SIG-M5 treated with dmso at 0.1 percent for 504 hours (cell line): ENCODE data around the gene ITGAX.
A peak's percentile ranks its signal among the peaks of the same experiment; 100 is the strongest.
"Not testable (repeated sequence)": the region's sequence is repeated elsewhere in the genome, so short reads cannot be mapped to it uniquely, and the experiment has no call there.

Source experiments
- DNase-seq: peaks from one replicate; lab custom pipeline; 2025; ENCODE audit not compliant: unreplicated experiment; lab: John Stamatoyannopoulos, UW

Gene ITGAX

DNA sequence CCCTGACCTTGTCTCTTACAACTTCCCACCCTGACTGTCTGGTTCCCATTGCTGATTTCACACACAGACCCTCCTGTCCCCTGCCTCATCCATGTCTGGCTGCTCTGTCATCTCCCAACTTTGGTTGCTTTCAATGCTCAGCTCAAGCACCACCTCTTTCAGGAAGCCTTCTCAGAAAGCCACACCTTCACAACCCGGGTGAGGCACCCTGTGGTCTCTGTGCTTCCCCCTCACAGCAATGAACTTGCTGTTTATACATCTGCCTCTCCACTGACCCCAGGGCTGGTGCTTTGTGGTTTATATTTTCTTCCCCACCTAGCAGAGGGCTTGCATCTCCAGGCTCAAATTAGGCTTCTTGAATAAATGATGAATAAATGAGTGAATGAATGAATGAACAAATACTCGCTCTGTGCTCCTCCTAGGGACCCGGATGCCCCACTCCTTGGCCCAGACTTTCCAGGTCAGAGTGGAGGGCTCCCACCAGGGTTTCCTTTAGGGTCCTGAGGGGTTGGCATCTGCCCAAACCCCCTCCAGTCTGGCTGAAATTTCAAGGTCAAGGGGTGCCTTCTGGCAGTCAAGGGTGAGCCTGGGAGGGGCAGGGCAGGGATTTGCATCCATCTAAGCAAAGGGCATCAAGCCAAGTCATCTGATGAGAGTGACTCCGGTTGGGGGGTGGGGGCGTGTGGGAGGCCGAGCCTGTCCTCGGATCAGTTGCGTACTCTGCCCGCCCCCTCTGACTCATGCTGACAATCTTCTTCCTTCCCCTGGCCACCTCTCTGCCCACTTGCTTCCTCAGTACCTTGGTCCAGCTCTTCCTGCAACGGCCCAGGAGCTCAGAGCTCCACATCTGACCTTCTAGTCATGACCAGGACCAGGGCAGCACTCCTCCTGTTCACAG, at the start of gene ITGAX:
TSS of gene ITGAX (plus strand) at position 783 of the 898 bp plus-strand sequence. CDS start at position 862, 79 bp downstream.
- DNase-seq, result peak; percentile 87

DNA sequence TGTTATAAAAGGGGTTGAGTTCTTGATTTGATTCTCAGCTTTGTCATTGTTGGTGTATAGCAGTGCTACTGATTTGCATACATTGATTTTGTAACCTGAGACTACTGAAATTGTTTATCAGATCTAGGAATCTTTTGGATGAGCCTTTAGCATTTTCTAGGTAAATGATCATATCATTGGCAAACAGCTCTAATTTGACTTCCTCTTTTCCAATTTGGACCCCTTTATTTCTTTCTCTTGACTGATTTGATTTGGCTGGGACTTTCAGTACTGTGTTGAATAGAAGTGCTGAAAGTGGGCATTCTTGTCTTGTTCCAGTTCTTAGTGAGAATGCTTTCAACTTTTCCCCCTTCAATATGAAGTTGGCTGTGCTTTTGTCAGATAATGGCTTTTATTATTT, 49.8 kb upstream of the ITGAX start:
- DNase-seq, result no peak

DNA sequence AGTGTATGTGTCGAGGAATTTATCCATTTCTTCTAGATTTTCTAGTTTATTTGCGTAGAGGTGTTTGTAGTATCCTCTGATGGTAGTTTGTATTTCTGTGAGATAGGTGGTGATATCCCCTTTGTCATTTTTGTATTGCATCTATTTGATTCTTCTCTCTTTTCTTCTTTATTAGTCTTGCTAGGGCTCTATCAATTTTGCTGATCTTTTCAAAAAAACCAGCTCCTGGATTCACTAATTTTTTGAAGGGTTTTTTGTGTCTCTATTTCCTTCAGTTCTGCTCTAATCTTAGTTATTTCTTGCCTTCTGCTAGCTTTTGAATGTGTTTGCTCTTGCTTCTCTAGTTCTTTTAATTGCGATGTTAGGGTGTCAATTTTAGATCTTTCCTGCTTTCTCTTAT, 46.6 kb upstream of the ITGAX start:
- not testable (repeated sequence) for DNase-seq

DNA sequence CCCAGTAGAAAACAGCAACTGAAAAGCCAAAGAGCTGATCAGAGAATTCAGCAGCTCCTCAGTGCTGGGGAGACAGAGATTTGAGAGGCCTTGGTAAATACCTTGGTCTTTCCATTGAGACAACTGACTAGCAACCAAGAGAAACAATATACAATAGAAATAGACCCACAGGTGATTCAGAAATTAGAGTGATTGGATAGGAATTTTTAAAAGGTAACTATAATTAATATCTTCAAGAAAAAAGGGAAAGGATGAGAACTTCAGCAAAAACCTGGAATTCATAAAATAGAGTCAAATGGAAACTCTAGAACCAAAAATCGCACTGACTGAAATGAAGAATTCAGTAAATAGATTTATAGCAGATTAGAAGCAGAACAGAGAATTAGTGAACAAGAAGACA, 32.5 kb upstream of the ITGAX start:
- no peak for DNase-seq

DNA sequence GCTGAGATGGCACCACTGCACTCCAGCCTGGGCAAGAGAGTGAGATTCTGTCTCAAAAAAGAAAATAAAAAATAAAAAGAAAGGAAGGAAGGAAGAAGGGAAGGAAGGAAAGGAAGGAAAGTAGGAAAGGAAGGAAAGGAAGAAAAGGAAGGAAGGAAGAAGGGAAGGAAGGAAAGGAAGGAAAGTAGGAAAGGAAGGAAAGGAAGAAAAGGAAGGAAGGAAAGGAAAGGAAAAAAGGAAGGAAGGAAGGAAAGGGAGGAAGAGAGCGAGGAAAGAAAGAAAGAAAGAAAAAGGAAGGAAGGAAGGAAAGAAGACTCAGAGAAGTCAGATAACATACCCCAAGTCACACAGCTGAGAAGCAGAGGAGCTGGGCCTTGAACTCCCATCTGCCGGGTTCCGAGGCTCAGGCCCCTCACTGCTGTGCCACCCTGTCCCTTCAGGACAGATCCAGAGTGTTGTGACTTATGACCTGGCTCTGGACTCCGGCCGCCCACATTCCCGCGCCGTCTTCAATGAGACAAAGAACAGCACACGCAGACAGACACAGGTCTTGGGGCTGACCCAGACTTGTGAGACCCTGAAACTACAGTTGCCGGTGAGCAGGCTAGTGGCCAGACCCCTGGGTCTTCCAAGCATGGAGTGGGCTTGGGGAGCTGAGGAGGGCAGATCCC, 30.9 kb upstream of the ITGAX start:
- DNase-seq, result no peak

DNA sequence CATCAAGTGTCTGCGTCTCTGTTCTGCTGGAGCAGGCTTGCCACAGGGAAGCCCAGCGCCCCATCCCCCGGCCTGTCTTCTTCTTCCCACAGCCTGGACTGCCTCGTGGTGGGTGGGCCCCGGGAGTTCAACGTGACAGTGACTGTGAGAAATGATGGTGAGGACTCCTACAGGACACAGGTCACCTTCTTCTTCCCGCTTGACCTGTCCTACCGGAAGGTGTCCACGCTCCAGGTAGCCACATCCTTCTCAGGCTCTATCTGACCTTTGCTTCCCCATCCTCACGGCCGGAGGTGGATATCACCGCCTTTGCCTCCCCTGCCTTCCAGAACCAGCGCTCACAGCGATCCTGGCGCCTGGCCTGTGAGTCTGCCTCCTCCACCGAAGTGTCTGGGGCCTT, 29.8 kb upstream of the ITGAX start:
- DNase-seq, result no peak

DNA sequence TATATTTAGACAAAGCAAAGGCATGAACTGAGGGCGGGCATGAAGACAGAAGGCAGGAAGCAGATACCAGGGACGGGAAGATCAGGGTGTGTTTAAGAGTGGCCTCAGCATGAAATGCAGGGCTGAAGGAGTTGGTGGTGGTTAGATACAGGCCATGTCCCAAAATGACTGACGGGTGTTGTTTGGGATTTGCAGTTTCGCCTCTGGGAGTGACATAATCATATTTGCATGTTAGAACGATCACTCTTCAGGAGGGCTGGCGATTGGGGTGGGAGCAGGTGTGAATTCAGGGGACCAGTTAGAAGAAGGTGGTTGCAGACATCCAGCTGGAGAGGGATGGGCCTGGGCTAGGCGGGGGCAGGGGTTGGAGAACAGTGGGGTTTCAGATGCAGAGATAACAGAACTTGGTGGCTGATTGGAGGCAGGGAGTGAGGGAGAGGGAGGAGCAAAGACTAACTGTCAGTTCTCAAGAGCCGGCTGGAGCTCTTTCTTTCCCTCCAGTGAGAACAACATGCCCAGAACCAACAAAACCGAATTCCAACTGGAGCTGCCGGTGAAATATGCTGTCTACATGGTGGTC, 27.2 kb upstream of the ITGAX start:
- no peak for DNase-seq

DNA sequence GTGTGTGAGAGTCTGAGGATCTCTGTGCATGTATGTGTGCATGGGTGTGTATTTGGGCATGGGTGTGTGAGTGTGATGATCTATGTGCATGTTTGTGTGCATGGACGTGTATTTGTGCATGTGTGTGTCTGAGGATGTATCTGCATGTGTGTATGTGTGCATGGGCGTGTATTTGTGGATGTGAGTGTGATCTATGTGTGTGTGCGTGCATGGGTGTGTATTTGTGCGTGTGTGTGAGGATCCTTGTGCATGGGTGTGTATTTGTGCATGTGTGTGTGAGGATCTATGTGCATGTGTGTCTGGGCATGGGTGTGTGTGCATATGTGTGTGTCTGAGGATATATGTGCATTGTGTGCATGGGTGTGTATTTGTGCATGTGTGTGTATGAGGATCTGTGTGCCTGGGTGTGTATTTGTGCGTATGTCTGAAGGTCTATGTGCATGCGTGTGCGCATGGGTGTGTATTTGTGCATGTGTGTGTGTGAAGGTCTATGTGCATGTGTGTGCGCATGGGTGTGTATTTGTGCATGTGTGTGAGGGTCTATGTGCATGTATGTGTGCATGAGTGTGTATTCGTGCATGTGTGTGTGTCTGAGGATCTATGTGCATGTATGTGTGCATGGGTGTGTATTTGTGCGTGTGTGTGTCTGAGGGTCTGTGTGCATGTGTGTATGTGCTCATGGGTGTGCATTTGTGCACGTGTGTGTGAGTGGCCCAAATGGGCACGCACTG, 26.5 kb upstream of the ITGAX start:
- DNase-seq, result no peak

DNA sequence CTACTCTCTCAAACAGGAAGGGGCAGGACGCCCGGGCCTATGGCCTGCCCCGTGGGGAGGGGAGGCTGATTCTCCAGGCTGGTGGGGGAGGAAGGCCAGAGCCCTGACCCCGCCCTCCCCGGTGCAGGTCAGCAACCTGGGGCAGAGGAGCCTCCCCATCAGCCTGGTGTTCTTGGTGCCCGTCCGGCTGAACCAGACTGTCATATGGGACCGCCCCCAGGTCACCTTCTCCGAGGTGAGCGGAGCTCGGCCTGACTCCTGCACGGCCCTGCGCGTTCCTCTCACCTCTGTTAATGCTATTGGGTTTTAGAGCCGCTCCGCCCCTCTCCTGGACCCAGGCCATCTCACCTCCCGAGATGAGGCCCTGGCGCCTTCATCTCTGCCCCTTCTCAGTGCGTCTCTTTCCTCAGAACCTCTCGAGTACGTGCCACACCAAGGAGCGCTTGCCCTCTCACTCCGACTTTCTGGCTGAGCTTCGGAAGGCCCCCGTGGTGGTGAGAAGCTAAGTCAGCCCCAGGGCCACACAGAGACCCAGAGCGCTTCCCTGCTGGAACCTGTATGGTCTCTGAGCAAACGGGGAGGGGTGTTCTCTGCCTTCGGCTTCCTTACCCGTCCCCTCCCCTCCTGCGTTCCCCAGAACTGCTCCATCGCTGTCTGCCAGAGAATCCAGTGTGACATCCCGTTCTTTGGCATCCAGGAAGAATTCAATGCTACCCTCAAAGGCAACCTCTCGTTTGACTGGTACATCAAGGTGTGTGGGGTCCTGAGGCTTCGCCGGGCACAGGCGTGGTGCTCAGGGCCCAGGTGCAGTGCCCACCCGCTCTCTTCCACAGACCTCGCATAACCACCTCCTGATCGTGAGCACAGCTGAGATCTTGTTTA, 25.1 kb upstream of the ITGAX start:
- no peak for DNase-seq

DNA sequence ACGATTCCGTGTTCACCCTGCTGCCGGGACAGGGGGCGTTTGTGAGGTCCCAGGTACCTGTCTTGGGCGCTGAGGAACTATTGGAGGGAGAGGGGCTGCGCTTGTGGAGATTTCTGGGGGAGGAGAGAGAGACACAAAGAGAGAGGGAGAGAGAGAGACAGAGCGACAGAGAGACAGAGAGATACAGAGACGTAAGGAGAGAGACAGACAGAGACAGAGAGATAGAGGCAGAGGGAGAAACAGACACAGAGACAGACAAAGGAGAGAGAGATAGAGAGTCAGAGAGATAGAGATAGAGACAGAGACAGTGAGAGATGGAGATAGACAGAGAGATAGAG, 24.5 kb upstream of the ITGAX start:
- no peak for DNase-seq

DNA sequence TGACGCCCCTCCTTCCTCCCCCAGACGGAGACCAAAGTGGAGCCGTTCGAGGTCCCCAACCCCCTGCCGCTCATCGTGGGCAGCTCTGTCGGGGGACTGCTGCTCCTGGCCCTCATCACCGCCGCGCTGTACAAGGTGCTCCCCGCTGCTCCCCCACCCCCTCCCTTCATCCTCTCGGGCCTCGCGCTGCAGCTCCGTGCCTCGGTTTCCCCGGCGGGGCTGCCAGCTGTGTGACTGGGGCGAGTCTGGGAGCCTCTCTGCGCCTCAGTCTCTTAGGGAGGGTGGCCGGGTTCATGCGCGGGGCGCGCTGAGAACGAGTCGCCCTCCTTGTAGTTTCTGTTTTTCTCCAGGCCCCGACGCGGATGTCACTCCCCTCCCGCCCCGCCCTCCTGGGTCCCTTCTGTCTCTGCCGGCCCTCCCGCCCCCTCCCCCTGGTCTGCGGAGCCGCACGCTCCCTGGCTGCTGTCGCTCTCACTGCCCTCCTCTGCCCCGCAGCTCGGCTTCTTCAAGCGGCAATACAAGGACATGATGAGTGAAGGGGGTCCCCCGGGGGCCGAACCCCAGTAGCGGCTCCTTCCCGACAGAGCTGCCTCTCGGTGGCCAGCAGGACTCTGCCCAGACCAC, 23.7 kb upstream of the ITGAX start:
- DNase-seq, result no peak

DNA sequence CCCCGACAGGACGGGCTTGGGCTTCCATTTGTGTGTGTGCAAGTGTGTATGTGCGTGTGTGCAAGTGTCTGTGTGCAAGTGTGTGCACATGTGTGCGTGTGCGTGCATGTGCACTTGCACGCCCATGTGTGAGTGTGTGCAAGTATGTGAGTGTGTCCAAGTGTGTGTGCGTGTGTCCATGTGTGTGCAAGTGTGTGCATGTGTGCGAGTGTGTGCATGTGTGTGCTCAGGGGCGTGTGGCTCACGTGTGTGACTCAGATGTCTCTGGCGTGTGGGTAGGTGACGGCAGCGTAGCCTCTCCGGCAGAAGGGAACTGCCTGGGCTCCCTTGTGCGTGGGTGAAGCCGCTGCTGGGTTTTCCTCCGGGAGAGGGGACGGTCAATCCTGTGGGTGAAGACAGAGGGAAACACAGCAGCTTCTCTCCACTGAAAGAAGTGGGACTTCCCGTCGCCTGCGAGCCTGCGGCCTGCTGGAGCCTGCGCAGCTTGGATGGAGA, 23.1 kb upstream of the ITGAX start:
- no peak for DNase-seq

DNA sequence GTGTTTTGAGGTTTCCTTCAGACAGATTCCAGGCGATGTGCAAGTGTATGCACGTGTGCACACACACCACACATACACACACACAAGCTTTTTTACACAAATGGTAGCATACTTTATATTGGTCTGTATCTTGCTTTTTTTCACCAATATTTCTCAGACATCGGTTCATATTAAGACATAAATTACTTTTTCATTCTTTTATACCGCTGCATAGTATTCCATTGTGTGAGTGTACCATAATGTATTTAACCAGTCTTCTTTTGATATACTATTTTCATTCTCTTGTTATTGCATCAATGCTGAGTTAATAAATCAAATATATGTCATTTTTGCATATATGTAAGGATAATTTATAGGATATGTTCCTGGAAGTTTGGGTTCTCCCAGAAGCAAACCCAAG, 22.4 kb upstream of the ITGAX start:
- no peak for DNase-seq

DNA sequence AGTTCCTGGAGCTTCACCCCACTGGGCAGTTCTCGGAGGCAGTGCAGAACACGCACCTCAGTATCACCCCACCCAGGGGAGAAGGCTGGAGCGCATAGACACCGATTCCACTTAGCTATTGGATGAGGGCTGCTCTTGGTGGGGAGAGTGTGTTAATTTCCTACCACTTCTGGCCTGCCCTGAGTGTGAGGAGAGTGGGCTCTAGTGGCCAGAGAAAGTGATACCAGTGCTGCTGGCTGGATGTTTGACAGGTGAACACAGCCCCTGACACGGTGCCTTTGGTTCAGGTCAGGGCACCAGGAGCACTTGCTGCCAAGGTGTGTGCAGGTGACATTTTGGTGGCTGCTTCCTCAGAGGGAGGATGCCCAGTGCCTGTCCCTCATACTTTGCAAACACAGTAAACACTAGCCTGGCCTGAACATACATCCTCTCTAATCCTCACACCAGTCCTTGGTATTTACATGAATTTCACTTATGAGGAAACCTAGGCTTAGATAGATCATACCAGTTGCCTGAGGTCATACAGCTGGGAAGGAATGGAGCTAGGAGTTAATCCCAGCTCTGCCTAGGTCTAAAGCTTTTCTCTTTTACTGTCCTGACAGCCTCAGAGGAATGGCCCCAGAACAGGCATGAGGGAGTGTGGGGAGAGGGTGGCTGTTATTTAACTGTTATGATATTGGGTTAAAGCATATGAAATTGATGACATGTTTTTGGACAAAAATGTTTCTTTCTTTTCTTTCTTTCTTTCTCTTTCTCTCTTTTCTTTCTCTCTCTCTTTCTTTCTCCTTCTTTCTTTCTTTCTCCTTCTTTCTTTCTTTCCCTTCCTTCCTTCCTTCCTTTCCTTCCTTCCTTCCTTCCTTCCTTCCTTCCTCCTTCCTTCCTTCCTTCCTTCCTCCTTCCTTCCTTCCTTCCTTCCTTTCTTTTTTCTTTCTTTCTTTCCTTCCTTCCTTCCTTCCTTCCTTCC, 21.0 kb upstream of the ITGAX start:
- peak; percentile 64 for DNase-seq

DNA sequence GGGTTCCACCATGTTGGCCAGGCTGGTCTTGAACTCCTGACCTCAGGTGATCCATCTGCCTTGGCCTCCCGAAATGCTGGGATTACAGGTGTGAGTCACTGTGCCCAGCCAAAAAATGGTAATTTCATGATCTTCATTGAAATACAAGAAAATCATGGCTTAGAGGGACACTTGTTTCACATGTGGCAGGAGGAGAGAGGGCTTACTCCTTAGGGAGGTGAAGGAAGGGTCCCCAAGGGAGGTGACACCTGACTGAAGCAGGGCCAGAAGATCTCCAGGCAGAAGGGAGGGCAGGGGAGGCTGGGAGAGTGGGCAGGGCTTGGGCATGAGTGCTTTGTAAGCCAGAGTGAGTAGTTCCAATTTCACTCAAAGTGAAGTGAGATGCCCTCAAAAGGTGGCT, 20.0 kb upstream of the ITGAX start:
- DNase-seq, result no peak

DNA sequence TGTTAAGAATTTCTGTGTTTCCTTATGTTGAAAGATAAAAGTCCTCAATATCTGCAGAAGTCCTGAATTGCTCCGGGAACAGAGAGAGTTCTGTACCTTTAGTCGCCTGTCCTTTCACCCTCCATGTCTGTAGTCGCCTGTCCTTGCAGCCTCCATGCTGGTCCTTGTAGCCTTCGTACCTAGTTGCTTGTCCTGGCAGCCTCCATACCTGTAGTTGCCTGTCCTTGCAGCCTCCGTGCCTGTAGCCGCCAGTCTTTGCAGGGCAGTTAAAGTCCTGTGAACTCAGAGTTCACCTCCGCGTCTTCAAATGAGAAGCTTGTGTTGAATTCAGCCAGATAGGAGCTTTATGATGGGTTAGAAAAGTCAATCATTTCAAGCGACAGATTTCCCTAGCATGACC, 19.5 kb upstream of the ITGAX start:
- no peak for DNase-seq

DNA sequence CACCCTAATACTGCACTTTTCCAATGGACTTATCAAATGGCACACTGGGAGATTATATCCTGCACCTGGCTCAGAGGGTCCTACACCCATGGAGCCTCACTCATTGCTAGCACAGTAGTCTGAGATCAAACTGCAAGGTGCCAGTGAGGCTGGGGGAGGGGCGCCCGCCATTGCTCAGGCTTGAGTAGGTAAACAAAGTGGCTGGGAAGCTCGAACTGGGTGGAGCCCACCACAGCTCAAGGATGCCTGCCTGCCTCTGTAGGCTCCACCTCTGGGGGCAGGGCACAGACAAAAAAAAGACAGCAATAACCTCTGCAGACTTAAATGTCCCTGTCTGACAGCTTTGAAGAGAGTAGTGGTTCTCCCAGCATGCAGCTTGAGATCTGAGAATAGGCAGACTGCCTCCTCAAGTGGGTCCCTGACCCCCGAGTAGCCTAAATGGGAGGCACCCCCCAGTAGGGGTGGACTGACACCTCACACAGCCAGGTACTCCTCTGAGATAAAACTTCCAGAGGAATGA, 16.8 kb upstream of the ITGAX start:
- DNase-seq, result not testable (repeated sequence)

DNA sequence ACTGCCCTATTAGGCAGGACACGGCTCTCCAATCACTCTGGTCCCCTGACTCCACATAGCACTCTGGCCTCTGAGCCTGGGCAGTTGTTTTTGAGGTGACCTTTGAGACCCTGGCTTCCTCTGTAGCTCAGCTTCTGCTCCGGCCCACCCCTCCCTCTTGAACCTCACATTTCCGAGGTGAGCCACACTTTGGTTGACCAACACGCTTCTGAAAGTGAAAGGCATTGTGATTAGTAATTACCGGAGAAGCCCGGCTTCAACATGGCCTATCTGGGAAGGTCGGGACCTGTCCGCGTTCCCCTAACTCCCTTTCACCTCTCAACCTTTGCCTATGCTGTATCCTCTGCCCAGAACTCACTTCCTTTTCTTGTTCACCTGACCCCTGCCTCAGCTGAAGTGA, 10.3 kb upstream of the ITGAX start:
- no peak for DNase-seq

DNA sequence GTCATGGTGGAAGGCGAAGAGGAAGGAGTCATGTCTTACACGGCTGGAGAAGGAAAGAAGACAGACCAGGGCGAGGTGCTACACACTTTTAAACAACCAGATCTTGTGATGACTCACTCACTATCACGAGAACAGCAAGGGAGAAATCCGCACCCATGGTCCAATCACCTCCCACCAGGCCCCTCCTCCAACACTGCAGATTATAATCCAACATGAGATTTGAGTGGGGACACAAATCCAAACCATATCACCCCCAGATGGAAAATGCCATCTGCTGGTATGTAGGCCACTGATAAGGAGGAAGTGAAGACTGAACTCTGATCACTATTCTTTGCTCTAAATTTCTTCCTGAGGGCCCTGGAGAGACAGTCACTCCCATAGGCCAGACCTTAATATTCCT, 7.5 kb upstream of the ITGAX start:
- no peak for DNase-seq
